H1 (cell line): ENCODE results near the gene TMEM17. TPM values are rescaled to one million over a fixed set of nuclear protein-coding genes. Genes with fewer than 3 reads are reported as not detected.

Experiments used
- CTCF ChIA-PET: fragments of 300-600 bp; sonication (Branson Sonifier 250); formaldehyde crosslinking; loops from one replicate; lab custom pipeline; 2021; ENCODE audit not compliant: partially characterized antibody; lab: Charles Lee
- POLR2A ChIA-PET: fragments of 300-600 bp; sonication (Branson Sonifier 250); formaldehyde crosslinking; loops from one replicate; lab custom pipeline; 2021; ENCODE audit warnings: inconsistent platforms; ENCODE audit not compliant: partially characterized antibody; lab: Charles Lee
- DNase-seq, 2 experiments: peaks; one replicate each; pipeline versions ENCODE4 v3.0.0 to v3.0.0-alpha.2; 2010 to 2022; ENCODE audit warnings: low spot score in 2 of 2, low read depth in 1 of 2, mixed read lengths in 1 of 2
- FAIRE-seq: peaks from 2 replicates; lab custom pipeline; 2011; peaks lifted over from hg19 to GRCh38; lab: Jason Lieb, UNC
- H2AFZ ChIP-seq: 2 replicates; pipeline ENCODE4 v1.8.1; 2012; ENCODE audit warnings: low read length, inconsistent platforms
- H2AK5ac ChIP-seq: 2 replicates; pipeline ENCODE4 v1.6.1; 2013; ENCODE audit warnings: low read depth, low read length
- H2BK120ac ChIP-seq: replicated peaks from 2 replicates; pipeline ENCODE3; 2013; ENCODE audit warnings: low read depth, low read length, inconsistent platforms
- H2BK12ac ChIP-seq: 2 replicates; pipeline ENCODE4 v1.6.1; 2013; ENCODE audit warnings: low read depth, low read length
- H2BK15ac ChIP-seq: 2 replicates; pipeline ENCODE4 v1.6.1; 2013; ENCODE audit warnings: low read length
- H2BK20ac ChIP-seq: 2 replicates; pipeline ENCODE4 v1.6.1; 2013; ENCODE audit warnings: low read length
- H2BK5ac ChIP-seq: 2 replicates; pipeline ENCODE4 v1.6.1; 2013; ENCODE audit warnings: low read depth, low read length
- H3K14ac ChIP-seq: 2 replicates; pipeline ENCODE4 v1.6.1; 2013; ENCODE audit warnings: inconsistent platforms; ENCODE audit not compliant: insufficient read length
- H3K18ac ChIP-seq: 2 replicates; pipeline ENCODE4 v1.6.1; 2013; ENCODE audit warnings: low read length; ENCODE audit errors: extremely low read depth
- H3K23ac ChIP-seq: 2 replicates; pipeline ENCODE4 v1.6.1; 2013; ENCODE audit warnings: inconsistent platforms; ENCODE audit not compliant: insufficient read length
- H3K23me2 ChIP-seq: 2 replicates; pipeline ENCODE4 v1.6.1; 2013; ENCODE audit warnings: low read depth, low read length
- H3K27ac ChIP-seq: 2 replicates; pipeline ENCODE4 v1.6.1; 2011; ENCODE audit warnings: low read depth, low read length, inconsistent platforms
- H3K27me3 ChIP-seq, 4 experiments: replicated peaks in 1 of 4; 1 replicate in 1 of 4; 2 replicates in 3 of 4; pipeline versions ENCODE4 v1.6.1 to v1.8.1; 2011 to 2013; ENCODE audit warnings: low read length in 3 of 4, mild to moderate bottlenecking in 3 of 4, inconsistent platforms in 2 of 4, mixed read lengths in 2 of 4, moderate library complexity in 1 of 4; ENCODE audit not compliant: control insufficient read depth in 3 of 4, insufficient read depth in 3 of 4; ENCODE audit errors: extremely low read depth in 1 of 4
- H3K36me3 ChIP-seq, 4 experiments: 2 replicates each; pipeline versions ENCODE4 v1.6.1 to v1.8.1; 2011 to 2013; ENCODE audit warnings: mild to moderate bottlenecking in 4 of 4, low read length in 3 of 4, moderate library complexity in 2 of 4, control low read depth in 1 of 4, inconsistent platforms in 1 of 4; ENCODE audit not compliant: insufficient read depth in 4 of 4, control insufficient read depth in 2 of 4
- H3K4ac ChIP-seq: replicated peaks from 2 replicates; pipeline ENCODE3; 2013; ENCODE audit warnings: low read length, low read depth, mixed read lengths, inconsistent platforms; ENCODE audit not compliant: insufficient read length
- H3K4me1 ChIP-seq, 4 experiments: replicated peaks in 1 of 4; 1 replicate in 1 of 4; 2 replicates in 3 of 4; pipeline versions ENCODE4 v1.6.1 to v1.8.1; 2011 to 2013; ENCODE audit warnings: low read length in 3 of 4, inconsistent platforms in 2 of 4, mixed read lengths in 1 of 4; ENCODE audit not compliant: insufficient read depth in 4 of 4, control insufficient read depth in 3 of 4
- H3K4me2 ChIP-seq, 2 experiments: 2 replicates each; pipeline versions ENCODE4 v1.6.1 to v1.8.1; 2011 to 2013; ENCODE audit warnings: low read depth in 2 of 2, low read length in 2 of 2, control low read depth in 1 of 2, inconsistent platforms in 1 of 2, mild to moderate bottlenecking in 1 of 2; ENCODE audit not compliant: insufficient read depth in 1 of 2
- H3K4me3 ChIP-seq, 4 experiments: fragments of 200-600, 300-600 bp in 1 of 4; sonication (generic), shearing (Covaris generic), sonication (Bioruptor Twin) in 1 of 4; 2 replicates each; pipeline versions ENCODE4 v1.5.1 to v1.8.1; 2011 to 2016; ENCODE audit warnings: low read length in 4 of 4, low read depth in 3 of 4, control low read depth in 2 of 4, inconsistent platforms in 2 of 4, mild to moderate bottlenecking in 2 of 4, mixed read lengths in 1 of 4, moderate library complexity in 1 of 4; ENCODE audit not compliant: insufficient read depth in 2 of 4; ENCODE audit errors: extremely low read depth in 1 of 4
- H3K56ac ChIP-seq: replicated peaks from 2 replicates; pipeline ENCODE3; 2013; ENCODE audit warnings: low read depth, mild to moderate bottlenecking, mixed read lengths, low read length, inconsistent platforms; ENCODE audit not compliant: insufficient read length
- H3K79me1 ChIP-seq: 2 replicates; pipeline ENCODE4 v1.6.1; 2013; ENCODE audit warnings: low read depth, low read length, control low read depth
- H3K79me2 ChIP-seq, 2 experiments: 2 replicates each; pipeline versions ENCODE4 v1.6.1 to v1.8.1; 2012 to 2013; ENCODE audit warnings: low read length in 2 of 2, mild to moderate bottlenecking in 2 of 2, inconsistent platforms in 1 of 2; ENCODE audit not compliant: insufficient read depth in 2 of 2, control insufficient read depth in 1 of 2
- H3K9ac ChIP-seq, 4 experiments: replicated peaks in 1 of 4; 1 replicate in 1 of 4; 2 replicates in 3 of 4; pipeline versions ENCODE4 v1.6.1 to v1.8.1; 2011 to 2013; ENCODE audit warnings: low read depth in 3 of 4, low read length in 3 of 4, control low read depth in 2 of 4, mild to moderate bottlenecking in 2 of 4, moderate library complexity in 2 of 4, inconsistent platforms in 1 of 4; ENCODE audit errors: extremely low read depth in 1 of 4
- H3K9me3 ChIP-seq, 2 experiments: 2 replicates each; pipeline versions ENCODE4 v1.6.1 to v1.8.1; 2012 to 2013; ENCODE audit warnings: mild to moderate bottlenecking in 2 of 2, moderate library complexity in 2 of 2, control low read depth in 1 of 2, inconsistent platforms in 1 of 2, low read depth in 1 of 2, low read length in 1 of 2, mixed read lengths in 1 of 2; ENCODE audit not compliant: insufficient read depth in 2 of 2
- H4K20me1 ChIP-seq, 2 experiments: replicated peaks in 1 of 2; 2 replicates each; pipeline versions ENCODE3 to v1.8.1; 2011 to 2013; ENCODE audit warnings: inconsistent platforms in 2 of 2, low read length in 2 of 2, mild to moderate bottlenecking in 1 of 2; ENCODE audit not compliant: insufficient read depth in 2 of 2, control insufficient read depth in 1 of 2
- H4K5ac ChIP-seq: 2 replicates; pipeline ENCODE4 v1.6.1; 2013; ENCODE audit warnings: low read length, low read depth, mixed read lengths, inconsistent platforms; ENCODE audit not compliant: insufficient read length
- H4K8ac ChIP-seq: 2 replicates; pipeline ENCODE4 v1.8.0; 2013; ENCODE audit warnings: mild to moderate bottlenecking, moderate library complexity, low read length, inconsistent platforms; ENCODE audit not compliant: insufficient read depth; ENCODE audit errors: extremely low read depth
- H4K91ac ChIP-seq: replicated peaks from 2 replicates; pipeline ENCODE3; 2013; ENCODE audit warnings: low read length, mixed read lengths, inconsistent platforms; ENCODE audit not compliant: insufficient read length
- EP300 ChIP-seq, 2 experiments: IDR thresholded peaks; 1 replicate in 1 of 2; 2 replicates in 1 of 2; pipeline ENCODE4 v1.6.1; 2011 to 2012; ENCODE audit warnings: low read depth in 2 of 2, low read length in 2 of 2, mild to moderate bottlenecking in 2 of 2, borderline replicate concordance in 1 of 2, inconsistent platforms in 1 of 2, moderate library complexity in 1 of 2
- GABPA ChIP-seq: IDR thresholded peaks from 2 replicates; pipeline ENCODE4 v1.6.1; 2011; ENCODE audit warnings: mild to moderate bottlenecking, low read length, moderate library complexity, borderline replicate concordance; ENCODE audit not compliant: insufficient read depth
- JUND ChIP-seq: IDR thresholded peaks from 2 replicates; pipeline ENCODE4 v1.6.1; 2011; ENCODE audit warnings: mild to moderate bottlenecking, improper control_type of control experiment, low read length
- KDM4A ChIP-seq: IDR thresholded peaks from one replicate; pipeline ENCODE4 v1.7.1; 2012; ENCODE audit warnings: low read depth, mild to moderate bottlenecking, moderate library complexity, low read length, inconsistent platforms; ENCODE audit not compliant: severe bottlenecking
- POLR2AphosphoS5 ChIP-seq: IDR thresholded peaks from 2 replicates; pipeline ENCODE4 v1.6.1; 2011; ENCODE audit warnings: low read depth, low read length
- POU5F1 ChIP-seq: IDR thresholded peaks from 2 replicates; pipeline ENCODE4 v1.6.1; 2011; ENCODE audit warnings: low read depth, mild to moderate bottlenecking, low read length, moderate library complexity
- RFX5 ChIP-seq: IDR thresholded peaks from 2 replicates; pipeline ENCODE4 v1.6.1; 2011; ENCODE audit warnings: low read depth, low read length, improper control_type of control experiment, borderline replicate concordance
- RXRA ChIP-seq: IDR thresholded peaks from 2 replicates; pipeline ENCODE4 v1.6.1; 2011; ENCODE audit warnings: low read depth, mild to moderate bottlenecking, low read length, moderate library complexity; ENCODE audit not compliant: insufficient read depth
- TAF7 ChIP-seq: optimal IDR thresholded peaks from 2 replicates; pipeline ENCODE3; 2011; ENCODE audit warnings: low read depth, mild to moderate bottlenecking, inconsistent platforms, low read length, moderate library complexity, borderline replicate concordance
- TBP ChIP-seq: IDR thresholded peaks from 2 replicates; pipeline ENCODE4 v1.6.1; 2011; ENCODE audit warnings: low read depth, low read length, improper control_type of control experiment
- WGBS, 2 experiments: shearing (Covaris generic) in 1 of 2; methylation state at CpG; one replicate each; pipeline versions ENCODE4 v1.1.6 to v1.1.7; 2013 to 2015; ENCODE audit warnings: low lambda C conversion rate in 2 of 2, mixed read lengths in 2 of 2, inconsistent platforms in 1 of 2, low coverage in 1 of 2, missing lambda C conversion rate in 1 of 2; ENCODE audit not compliant: insufficient replicate concordance in 2 of 2, insufficient coverage in 1 of 2, insufficient read length in 1 of 2; ENCODE audit errors: extremely low coverage in 1 of 2, missing lambda C conversion rate in 1 of 2; 5-methylcytosine and 5-hydroxymethylcytosine counted together
- polyA plus RNA-seq, 7 experiments: library from polyadenylated mRNA; depleted of rRNA in 3 of 7; stranded (reverse) in 5 of 7; unstranded in 2 of 7; fragments of >200 nt in 5 of 7; fragments of 200-250 nt in 2 of 7; gene quantifications; 1 replicate in 5 of 7; 2 replicates in 1 of 7; 4 replicates in 1 of 7; pipeline versions ENCODE4 v1.2.1 to v1.2.3, GENCODE V29; 2011 to 2013; ENCODE audit warnings: missing spikeins in 2 of 7, mixed read lengths in 2 of 7
- total RNA-seq: library from RNA; stranded (reverse); fragmentation: NEBNext Ultra II Directional; extraction: Animal tissue kit (Norgen Biotek cat#: 25700); gene quantifications from 2 replicates; pipeline ENCODE4 v1.2.1, GENCODE V29; 2021
- TF ChIP-seq, protein P1 (sequence below): IDR thresholded peaks from 2 replicates; pipeline ENCODE4 v1.6.1; 2011; ENCODE audit warnings: low read depth, mild to moderate bottlenecking, low read length; ENCODE audit not compliant: insufficient read depth

TMEM17 gene
- total and polyA plus RNA-seq, 2 of the 8 experiments (the other 6 are each of a cell fraction or from before 2014, with no cell fraction given) = 0.69 to 1.2 TPM

DNA sequence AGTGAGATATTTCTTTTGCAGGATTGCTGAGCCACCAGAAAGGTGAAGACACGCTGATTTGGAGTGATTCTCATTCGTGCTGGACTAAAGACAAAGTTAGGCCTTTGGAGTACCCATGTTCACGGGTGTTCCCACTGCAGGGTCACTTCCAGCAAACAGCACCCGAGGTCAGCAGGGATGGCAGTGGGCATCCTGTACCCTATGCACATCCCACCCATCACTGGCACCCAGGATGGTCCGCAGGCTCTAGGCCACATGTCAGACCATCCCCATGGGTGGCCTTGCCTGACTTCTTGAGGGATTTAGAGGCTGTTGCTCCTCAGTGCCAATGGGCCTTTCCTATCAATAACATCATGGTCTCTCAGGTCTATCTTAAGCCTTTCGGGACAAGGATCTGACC, 39.3 kb upstream of the TMEM17 start:
- H3K79me2 ChIP-seq = no peaks in the 10 kb centered on the region
- ChIA-PET POLR2A (no interaction called here), CTCF (no interaction called here)
- H2AK5ac ChIP-seq = no peak overlapping the region
- H3K27ac ChIP-seq = no peak overlapping the region
- H4K91ac ChIP-seq = no peak overlapping the region
- H2BK5ac ChIP-seq = no peak overlapping the region
- H2BK12ac ChIP-seq = no peak overlapping the region
- H4K20me1 ChIP-seq = no peaks in the 10 kb centered on the region
- no peaks in the 10 kb centered on the region for H3K36me3 ChIP-seq
- no peak overlapping the region for H3K4ac ChIP-seq
- no peak overlapping the region for H3K18ac ChIP-seq
- no peak overlapping the region for H3K23ac ChIP-seq
- no peak overlapping the region for H3K14ac ChIP-seq
- TF ChIP-seq EP300 (IDR thresholded peaks at IDR 0.05; ENCODE audit: borderline replicate concordance in 1 of 2, low read depth in 2 of 2, low read length in 2 of 2) (no peak), TAF7 (no peak), POLR2AphosphoS5 (no peak), RXRA (no peak), KDM4A (no peak), TBP (no peak), GABPA (no peak), JUND (no peak), RFX5 (no peak), POU5F1 (no peak)
- TF ChIP-seq, protein P1, sequence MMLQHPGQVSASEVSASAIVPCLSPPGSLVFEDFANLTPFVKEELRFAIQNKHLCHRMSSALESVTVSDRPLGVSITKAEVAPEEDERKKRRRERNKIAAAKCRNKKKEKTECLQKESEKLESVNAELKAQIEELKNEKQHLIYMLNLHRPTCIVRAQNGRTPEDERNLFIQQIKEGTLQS = no peak
- H3K9me3 ChIP-seq = no peaks in the 10 kb centered on the region
- no peaks in the 10 kb centered on the region for H3K23me2 ChIP-seq
- H2AFZ ChIP-seq = no peak overlapping the region
- no peak overlapping the region for H4K5ac ChIP-seq
- H2BK20ac ChIP-seq = no peak overlapping the region
- no peak overlapping the region for H2BK15ac ChIP-seq
- no peaks in the 10 kb centered on the region for H3K79me1 ChIP-seq
- H3K4me2 ChIP-seq = no peak overlapping the region
- no peak overlapping the region for H3K4me3 ChIP-seq
- no peak overlapping the region for H3K56ac ChIP-seq
- H4K8ac ChIP-seq = no peak overlapping the region
- FAIRE-seq (no peak), DNase-seq (no peak)
- 92% methylated on average over 6 of the region's 6 CpGs; no CpG with 5 or more reads in 1 of the 2 experiments for WGBS, 2 experiments
- no peak overlapping the region for H3K9ac ChIP-seq
- no peak overlapping the region for H2BK120ac ChIP-seq
- H3K4me1 ChIP-seq = peaks cover 0 to 3% (median 0%) of the 10 kb centered on the region in 4 experiments; a peak in 1 of 7 replicates
- H3K27me3 ChIP-seq = no peaks in the 10 kb centered on the region
